Mesenchymal stem cell (in vitro differentiated cells and primary cell): ENCODE data around the gene PIBF1.
"Not testable (repeated sequence)": the region's sequence is repeated elsewhere in the genome, so short reads cannot be mapped to it uniquely, and the experiment has no call there.

Experiments
- DNase-seq: peaks from one replicate; pipeline ENCODE4 v3.0.0-alpha.2; 2013
- H2AFZ ChIP-seq: one replicate; pipeline ENCODE4 v1.6.1; 2013; ENCODE audit warnings: low read depth, mild to moderate bottlenecking, control low read depth, inconsistent platforms, low read length, moderate library complexity
- H2AK5ac ChIP-seq: 2 replicates; pipeline ENCODE4 v1.6.1; 2013; ENCODE audit warnings: low read length, moderate library complexity, mild to moderate bottlenecking, inconsistent platforms; ENCODE audit not compliant: severe bottlenecking
- H2BK120ac ChIP-seq: one replicate; pipeline ENCODE4 v1.6.1; 2013; ENCODE audit warnings: low read depth, mild to moderate bottlenecking, inconsistent platforms, low read length, moderate library complexity
- H2BK12ac ChIP-seq, 2 experiments: one replicate each; pipeline ENCODE4 v1.6.1; 2013; ENCODE audit warnings: inconsistent platforms in 2 of 2, low read length in 2 of 2, mild to moderate bottlenecking in 2 of 2, moderate library complexity in 2 of 2, control low read depth in 1 of 2
- H2BK15ac ChIP-seq: one replicate; pipeline ENCODE4 v1.6.1; 2013; ENCODE audit warnings: mild to moderate bottlenecking, low read depth, inconsistent platforms; ENCODE audit not compliant: poor library complexity, severe bottlenecking
- H2BK5ac ChIP-seq: 2 replicates; pipeline ENCODE4 v1.6.1; 2013; ENCODE audit warnings: low read depth, mild to moderate bottlenecking, low read length, control low read depth, inconsistent platforms; ENCODE audit not compliant: poor library complexity, severe bottlenecking
- H3K14ac ChIP-seq, 2 experiments: one replicate each; pipeline ENCODE4 v1.6.1; 2013; ENCODE audit warnings: inconsistent platforms in 2 of 2, low read length in 2 of 2, control low read depth in 1 of 2, mild to moderate bottlenecking in 1 of 2, moderate library complexity in 1 of 2
- H3K18ac ChIP-seq, 2 experiments: one replicate each; pipeline ENCODE4 v1.6.1; 2013; ENCODE audit warnings: inconsistent platforms in 2 of 2, low read length in 2 of 2, control low read depth in 1 of 2, low read depth in 1 of 2, mild to moderate bottlenecking in 1 of 2
- H3K23ac ChIP-seq, 2 experiments: one replicate each; pipeline ENCODE4 v1.6.1; 2013; ENCODE audit warnings: inconsistent platforms in 2 of 2, low read length in 2 of 2, mild to moderate bottlenecking in 2 of 2, moderate library complexity in 2 of 2, control low read depth in 1 of 2
- H3K27ac ChIP-seq: 2 replicates; pipeline ENCODE4 v1.5.1; 2013; ENCODE audit warnings: mild to moderate bottlenecking, moderate library complexity, low read length, control low read depth, inconsistent platforms; ENCODE audit not compliant: poor library complexity, severe bottlenecking
- H3K27me3 ChIP-seq, 2 experiments: 2 replicates each; pipeline versions ENCODE4 v1.6.1 to v1.7.0; 2013; ENCODE audit warnings: low read length in 2 of 2, mild to moderate bottlenecking in 2 of 2, moderate library complexity in 2 of 2, control low read depth in 1 of 2, inconsistent platforms in 1 of 2; ENCODE audit not compliant: control insufficient read depth in 1 of 2, insufficient read depth in 1 of 2
- H3K36me3 ChIP-seq, 2 experiments: 2 replicates each; pipeline versions ENCODE4 v1.6.1 to v1.7.0; 2013; ENCODE audit warnings: low read length in 2 of 2, control low read depth in 1 of 2, inconsistent platforms in 1 of 2, low read depth in 1 of 2, mild to moderate bottlenecking in 1 of 2; ENCODE audit not compliant: insufficient read depth in 2 of 2, control insufficient read depth in 1 of 2
- H3K4ac ChIP-seq, 2 experiments: one replicate each; pipeline ENCODE4 v1.6.1; 2013; ENCODE audit warnings: inconsistent platforms in 2 of 2, low read length in 2 of 2, mild to moderate bottlenecking in 2 of 2, moderate library complexity in 2 of 2, control low read depth in 1 of 2, low read depth in 1 of 2
- H3K4me1 ChIP-seq: 2 replicates; pipeline ENCODE4 v1.6.1; 2013; ENCODE audit warnings: low read depth, low read length, control low read depth; ENCODE audit not compliant: control insufficient read depth, insufficient read depth
- H3K4me2 ChIP-seq: 2 replicates; pipeline ENCODE4 v1.6.1; 2013; ENCODE audit warnings: low read length, mild to moderate bottlenecking, inconsistent platforms; ENCODE audit not compliant: poor library complexity, severe bottlenecking
- H3K4me3 ChIP-seq, 2 experiments: 2 replicates each; pipeline versions ENCODE4 v1.5.1 to v1.7.0; 2013; ENCODE audit warnings: low read length in 2 of 2, mild to moderate bottlenecking in 2 of 2, control low read depth in 1 of 2, low read depth in 1 of 2; ENCODE audit not compliant: insufficient read depth in 1 of 2
- H3K79me1 ChIP-seq: replicated peaks from 2 replicates; pipeline ENCODE4 v1.6.1; 2013; ENCODE audit warnings: mild to moderate bottlenecking, control low read depth, low read length, inconsistent platforms; ENCODE audit not compliant: poor library complexity, severe bottlenecking
- H3K9ac ChIP-seq: 2 replicates; pipeline ENCODE4 v1.7.0; 2013; ENCODE audit warnings: mild to moderate bottlenecking, low read length, moderate library complexity
- H3K9me3 ChIP-seq: 2 replicates; pipeline ENCODE4 v1.7.0; 2013; ENCODE audit warnings: mild to moderate bottlenecking, low read length; ENCODE audit not compliant: control insufficient read depth
- H4K8ac ChIP-seq: one replicate; pipeline ENCODE4 v1.6.1; 2013; ENCODE audit warnings: inconsistent platforms, mild to moderate bottlenecking, low read length, moderate library complexity
- H4K91ac ChIP-seq: one replicate; pipeline ENCODE4 v1.6.1; 2013; ENCODE audit warnings: mild to moderate bottlenecking, low read length, inconsistent platforms
- WGBS: methylation state at CpG from one replicate; pipeline ENCODE4 v1.1.7; 2013; ENCODE audit warnings: mixed read lengths; 5-methylcytosine and 5-hydroxymethylcytosine counted together

PIBF1 gene

GRCh38 chr13:72920097-72920496 lies 138.2 kb downstream of the PIBF1 start:
- Histone ChIP-seq H3K9ac (no peak overlapping the region), H3K27me3 (no peaks in the 10 kb centered on the region), H2BK15ac (no peak overlapping the region), H2AFZ (no peak overlapping the region), H3K14ac (no peak overlapping the region), H4K91ac (no peak overlapping the region), H3K36me3 (peaks cover 9 to 55% of the 10 kb centered on the region in 2 experiments), H3K4me2 (no peak overlapping the region), H2AK5ac (no peak overlapping the region), H3K27ac (no peak overlapping the region), H3K4me3 (no peak overlapping the region), H2BK120ac (no peak overlapping the region), H3K4me1 (no peaks in the 10 kb centered on the region), H3K9me3 (no peaks in the 10 kb centered on the region), H2BK12ac (no peak overlapping the region), H3K18ac (no peak overlapping the region), H3K79me1 (peaks cover 3% of the 10 kb centered on the region), H3K4ac (no peak overlapping the region), H3K23ac (no peak overlapping the region), H2BK5ac (no peak overlapping the region), H4K8ac (no peak overlapping the region)
- no CpG with 5 or more reads among the region's 2 CpGs for WGBS
- no peak for DNase-seq

DNA sequence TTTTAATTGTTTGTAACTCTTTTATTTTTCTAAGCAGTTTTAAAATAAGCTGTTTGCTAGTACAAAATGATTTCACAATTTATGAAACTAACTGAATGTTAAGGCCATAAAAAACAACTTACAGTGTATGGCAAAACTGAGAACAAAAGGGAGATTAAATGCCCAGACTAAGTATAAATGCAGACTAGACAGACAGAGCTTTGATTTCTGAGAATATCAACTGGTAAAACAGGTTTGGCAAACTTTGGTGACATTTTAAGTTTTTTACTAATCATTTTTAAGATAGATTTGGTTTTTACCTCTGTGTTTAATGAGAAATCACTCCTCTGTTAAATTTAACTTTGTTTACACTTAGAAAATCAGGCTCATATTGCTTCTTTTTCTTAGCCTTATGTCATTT lies 149.4 kb downstream of the PIBF1 start:
- no peak overlapping the region for H4K8ac ChIP-seq
- H3K4me3 ChIP-seq: no peak overlapping the region
- no peak overlapping the region for H2AK5ac ChIP-seq
- H3K4me2 ChIP-seq: no peak overlapping the region
- H4K91ac ChIP-seq: no peak overlapping the region
- H3K14ac ChIP-seq: no peak overlapping the region
- no peak overlapping the region for H3K27ac ChIP-seq
- no peak for DNase-seq
- H3K4me1 ChIP-seq: no peaks in the 10 kb centered on the region
- H2AFZ ChIP-seq: no peak overlapping the region
- no peaks in the 10 kb centered on the region for H3K9me3 ChIP-seq
- no peaks in the 10 kb centered on the region for H3K27me3 ChIP-seq
- no peak overlapping the region for H3K23ac ChIP-seq
- H3K36me3 ChIP-seq: peaks cover 7 to 34% of the 10 kb centered on the region in 2 experiments
- no peak overlapping the region for H2BK5ac ChIP-seq
- no peak overlapping the region for H3K9ac ChIP-seq
- no peak overlapping the region for H2BK12ac ChIP-seq
- no peak overlapping the region for H3K4ac ChIP-seq
- H3K18ac ChIP-seq: no peak overlapping the region
- no peaks in the 10 kb centered on the region for H3K79me1 ChIP-seq
- no peak overlapping the region for H2BK15ac ChIP-seq
- no peak overlapping the region for H2BK120ac ChIP-seq

GRCh38 chr13:72932250-72932649 lies 150.3 kb downstream of the PIBF1 start:
- no peak overlapping the region for H3K23ac ChIP-seq
- H4K91ac ChIP-seq: no peak overlapping the region
- H3K27me3 ChIP-seq: no peaks in the 10 kb centered on the region
- no peak overlapping the region for H2AK5ac ChIP-seq
- no peak overlapping the region for H2BK12ac ChIP-seq
- H3K36me3 ChIP-seq: peaks cover 3 to 34% of the 10 kb centered on the region in 2 experiments
- no peak overlapping the region for H3K4me3 ChIP-seq
- H3K9me3 ChIP-seq: no peaks in the 10 kb centered on the region
- no peak overlapping the region for H2BK5ac ChIP-seq
- no peaks in the 10 kb centered on the region for H3K79me1 ChIP-seq
- no peak overlapping the region for H3K27ac ChIP-seq
- H3K4ac ChIP-seq: no peak overlapping the region
- H2BK120ac ChIP-seq: no peak overlapping the region
- no peak overlapping the region for H2AFZ ChIP-seq
- H3K4me1 ChIP-seq: no peaks in the 10 kb centered on the region
- no peak overlapping the region for H3K14ac ChIP-seq
- H3K9ac ChIP-seq: no peak overlapping the region
- DNase-seq: no peak
- H2BK15ac ChIP-seq: no peak overlapping the region
- WGBS: no CpG with 5 or more reads among the region's 1 CpG
- no peak overlapping the region for H3K18ac ChIP-seq
- no peak overlapping the region for H4K8ac ChIP-seq
- no peak overlapping the region for H3K4me2 ChIP-seq

DNA sequence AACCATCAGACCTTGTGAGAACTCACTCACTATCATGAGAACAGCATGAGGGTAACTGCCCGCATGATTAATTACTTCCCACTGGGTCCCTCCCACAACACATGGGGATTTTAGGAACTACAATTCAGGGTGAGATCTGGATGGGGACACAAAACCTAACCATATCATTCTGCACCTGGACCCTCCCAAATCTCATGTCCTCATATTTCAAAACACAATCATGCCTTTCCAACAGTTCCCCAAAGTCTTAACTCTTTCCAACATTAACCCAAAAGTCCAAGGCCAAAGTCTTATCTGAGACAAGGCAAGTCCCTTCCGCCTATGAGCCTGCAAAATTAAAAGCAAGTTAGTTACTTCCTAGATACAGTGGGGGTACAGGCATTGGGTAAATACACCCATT lies 164.3 kb downstream of the PIBF1 start:
- not testable (repeated sequence) for H3K18ac ChIP-seq, H4K91ac ChIP-seq, H3K9me3 ChIP-seq, H3K4ac ChIP-seq, H3K23ac ChIP-seq, H3K4me3 ChIP-seq, H3K4me1 ChIP-seq, H3K4me2 ChIP-seq, DNase-seq, H2BK12ac ChIP-seq, H3K9ac ChIP-seq, H2BK15ac ChIP-seq, H2BK120ac ChIP-seq, H3K27me3 ChIP-seq, H3K79me1 ChIP-seq, H4K8ac ChIP-seq, H2AFZ ChIP-seq, H3K14ac ChIP-seq, H2BK5ac ChIP-seq, H2AK5ac ChIP-seq, H3K27ac ChIP-seq
- WGBS: 100% methylated on average over 2 of the region's 2 CpGs
- peaks cover 7 to 25% of the 10 kb centered on the region in 2 experiments for H3K36me3 ChIP-seq
